GM19043 (cell line): ENCODE results near the gene PIK3R5.

ENCODE experiments used
- ATAC-seq: cut with Tn5 transposase; IDR thresholded peaks from one replicate; pipeline ENCODE4 v1.9.1; 2021; ENCODE audit warnings: low read depth; ENCODE audit not compliant: unreplicated experiment

Gene PIK3R5

DNA sequence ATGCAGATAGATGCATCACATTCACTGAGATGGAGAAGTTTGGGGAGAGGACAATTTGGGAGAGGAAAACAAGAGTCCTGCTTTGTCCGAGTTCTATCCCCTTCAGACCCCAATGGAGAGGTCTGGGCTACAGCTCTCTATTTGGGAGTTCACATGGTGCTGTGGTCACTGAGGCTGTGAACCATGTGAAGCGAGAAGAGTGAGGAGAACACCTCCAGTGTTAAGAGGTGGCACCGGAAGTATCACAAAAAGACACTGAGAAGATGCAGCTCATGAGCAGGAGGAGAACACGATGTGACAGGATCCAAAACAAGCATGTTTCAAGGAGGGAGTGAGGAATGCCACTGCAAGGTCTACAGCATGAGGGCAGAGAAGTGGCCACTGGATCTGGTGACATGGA is 39.7 kb downstream of the PIK3R5 start:
- ATAC-seq: no peak

- no peak for ATAC-seq
These were observed 40.4 kb downstream of the PIK3R5 start for GRCh38 chr17:8925141-8925540.

- ATAC-seq: peak; percentile 75
These were observed 40.9 kb downstream of the PIK3R5 start for GRCh38 chr17:8924595-8924994.

- no peak for ATAC-seq
These were observed 41.7 kb downstream of the PIK3R5 start for GRCh38 chr17:8923762-8924161.

GRCh38 chr17:8922928-8923327 is 42.6 kb downstream of the PIK3R5 start:
- ATAC-seq: no peak

DNA sequence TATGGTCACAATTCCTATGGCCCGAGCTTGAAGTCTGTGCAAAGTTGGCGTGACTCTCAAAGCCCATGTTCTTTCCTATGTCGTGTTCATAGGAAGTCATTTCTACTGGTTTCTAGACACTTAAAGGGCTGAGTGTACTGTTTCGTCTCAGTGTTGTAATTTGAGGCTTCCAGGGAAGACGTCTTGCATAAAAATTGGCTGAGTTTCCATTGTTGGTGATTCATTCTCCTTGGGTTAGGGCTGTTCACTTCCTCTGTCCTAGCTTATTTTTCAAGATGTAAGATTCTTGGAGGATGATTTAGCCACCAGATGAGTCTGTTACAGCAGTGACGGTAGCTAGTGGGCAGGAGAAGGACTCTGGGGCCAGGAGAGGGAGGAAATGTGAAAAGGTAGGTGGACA is 43.1 kb downstream of the PIK3R5 start:
- ATAC-seq: no peak

GRCh38 chr17:8921147-8921546 is 44.4 kb downstream of the PIK3R5 start:
- no peak for ATAC-seq

- ATAC-seq: no peak
These were observed 46.6 kb downstream of the PIK3R5 start for GRCh38 chr17:8918807-8919465.

DNA sequence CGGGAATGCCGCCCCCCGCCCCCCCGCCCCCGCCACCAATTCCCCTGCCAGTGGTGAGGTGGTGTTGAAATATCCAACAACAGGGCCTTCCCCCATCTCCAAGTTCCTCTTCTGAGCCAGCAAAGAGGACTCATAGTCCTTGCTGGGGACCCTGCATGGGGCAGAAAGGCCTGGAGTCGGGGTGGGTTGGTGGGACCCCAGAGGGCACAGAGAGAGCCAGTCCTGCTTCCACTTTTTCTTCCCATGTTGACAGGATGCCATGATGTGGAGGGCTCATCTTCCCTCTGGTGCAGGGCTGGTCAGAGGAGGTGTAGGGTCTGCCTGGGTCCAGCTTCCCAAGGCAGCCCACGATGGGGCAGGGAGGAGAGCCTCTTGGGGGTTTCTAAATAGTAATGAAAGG is 49.0 kb downstream of the PIK3R5 start:
- no peak for ATAC-seq

GRCh38 chr17:8914554-8914953 is 51.0 kb downstream of the PIK3R5 start:
- ATAC-seq: no peak

DNA sequence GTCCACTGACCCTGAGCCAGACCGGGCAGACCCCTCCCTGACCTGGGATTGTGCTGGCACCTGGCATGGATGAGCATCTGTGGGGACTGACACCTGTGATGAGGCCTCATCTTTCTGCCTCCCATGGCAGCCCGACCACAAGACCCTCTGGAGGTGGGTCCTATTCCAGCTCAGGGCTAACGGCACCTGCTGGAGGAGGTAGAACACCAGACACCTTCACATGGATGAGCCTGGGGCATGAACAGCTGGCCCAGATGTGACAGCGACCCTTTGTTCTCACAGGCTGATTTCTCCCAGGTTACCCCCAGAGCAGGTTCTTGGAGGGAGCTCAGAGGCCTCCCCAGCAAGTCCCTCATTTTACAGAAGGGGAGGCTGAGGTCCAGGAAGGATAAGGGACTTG is 51.6 kb downstream of the PIK3R5 start:
- ATAC-seq: no peak

- ATAC-seq: no peak
These were observed 52.4 kb downstream of the PIK3R5 start for GRCh38 chr17:8913091-8913490.

DNA sequence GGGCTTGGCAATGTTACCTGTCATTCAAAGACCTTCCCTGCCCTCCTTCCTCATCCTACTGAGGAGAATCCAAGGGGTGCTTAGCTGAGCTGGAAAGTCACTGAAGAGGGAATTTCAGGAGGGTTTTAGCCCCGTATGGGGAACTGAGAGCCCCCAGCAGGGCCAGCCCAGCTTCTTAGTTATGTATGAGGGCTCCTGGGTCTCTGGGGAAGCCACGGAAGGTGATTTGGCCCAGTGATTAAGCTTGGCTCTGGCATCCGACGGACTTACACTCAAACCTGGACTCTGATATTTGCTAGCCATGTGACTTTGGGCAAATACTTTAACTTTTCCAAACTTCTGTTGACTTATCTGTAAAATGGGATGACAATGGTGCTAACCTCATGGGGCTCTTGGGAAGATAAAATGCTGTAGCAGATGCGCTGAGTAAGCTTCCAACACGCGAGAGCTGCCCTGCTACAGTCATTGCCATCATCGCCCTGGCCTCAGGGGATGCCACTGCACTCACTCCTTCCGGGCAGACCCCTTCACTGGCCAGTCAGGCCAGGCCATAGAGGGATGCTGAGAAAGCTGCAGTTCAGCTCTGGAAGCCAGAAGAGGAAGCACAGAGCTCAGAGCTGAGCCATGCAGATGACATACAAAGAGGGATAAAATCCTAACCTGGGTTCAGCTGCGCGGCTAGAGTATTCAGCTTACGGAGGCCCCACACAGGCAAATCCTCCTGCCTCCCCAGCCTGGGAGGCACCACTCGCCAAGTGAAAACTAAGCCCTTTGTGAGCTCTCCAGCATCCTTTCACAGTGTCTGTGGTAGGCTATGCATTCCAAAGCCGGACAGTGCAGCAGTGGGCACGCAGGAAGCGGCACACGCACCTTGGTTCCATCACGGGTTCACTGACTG is 53.2 kb downstream of the PIK3R5 start:
- no peak for ATAC-seq

- no peak for ATAC-seq
These were observed 54.4 kb downstream of the PIK3R5 start for GRCh38 chr17:8910969-8911604.

DNA sequence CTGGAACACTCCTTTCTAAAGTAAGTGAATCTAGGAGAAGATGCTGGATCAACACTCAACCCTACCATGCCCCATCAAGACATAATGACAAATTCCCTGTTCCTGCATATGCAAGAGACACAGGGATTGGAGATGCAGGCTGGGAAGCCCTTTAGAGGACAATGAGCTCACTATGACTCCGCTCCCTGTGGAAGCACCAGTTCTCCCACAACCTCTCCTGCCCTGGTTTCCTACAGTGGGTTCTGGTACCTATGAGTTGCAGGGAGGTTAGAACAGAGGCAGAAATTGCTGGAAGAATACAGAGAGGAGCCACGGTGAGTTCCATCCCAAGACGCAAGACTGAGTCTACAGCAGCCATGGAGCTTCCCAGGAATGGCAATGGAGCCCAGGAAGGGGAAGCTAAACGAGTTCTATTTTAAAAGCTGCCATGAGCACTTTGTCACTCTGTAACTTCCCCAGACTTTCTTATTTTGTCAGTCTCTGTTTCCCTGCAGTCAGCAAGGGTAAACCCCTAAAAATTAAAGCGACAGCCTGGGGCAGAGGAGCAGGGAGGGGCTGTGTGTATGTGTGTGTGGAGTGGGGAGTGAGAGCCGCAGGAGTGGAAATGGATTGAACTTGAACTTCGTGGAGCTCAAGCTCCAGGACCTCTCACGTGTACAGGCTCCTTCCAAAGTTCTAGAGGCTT is 55.8 kb downstream of the PIK3R5 start:
- no peak for ATAC-seq

GRCh38 chr17:8905331-8905730 is 60.2 kb downstream of the PIK3R5 start:
- ATAC-seq: no peak

DNA sequence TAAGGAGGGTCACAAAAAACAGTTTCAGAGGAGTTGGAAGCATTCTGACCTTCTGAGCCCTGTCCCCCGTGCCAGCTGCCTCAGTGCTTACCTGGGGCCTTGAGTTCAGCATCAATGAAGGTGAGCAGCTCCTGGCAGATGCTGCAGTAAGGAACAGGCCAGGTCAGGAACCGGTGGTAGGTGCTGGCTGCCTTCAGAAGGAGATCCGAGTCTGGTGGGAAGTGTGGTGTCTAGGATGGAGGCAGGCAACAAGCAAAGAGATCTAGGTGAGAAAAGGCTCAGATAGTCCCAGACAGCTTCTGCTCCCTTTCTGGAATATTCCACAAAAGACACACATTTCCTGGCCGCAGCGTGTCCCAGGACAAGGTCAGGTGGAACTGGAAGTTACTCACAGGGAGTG is 60.8 kb downstream of the PIK3R5 start:
- ATAC-seq: no peak

GRCh38 chr17:8904201-8904600 is 61.3 kb downstream of the PIK3R5 start:
- ATAC-seq: no peak

DNA sequence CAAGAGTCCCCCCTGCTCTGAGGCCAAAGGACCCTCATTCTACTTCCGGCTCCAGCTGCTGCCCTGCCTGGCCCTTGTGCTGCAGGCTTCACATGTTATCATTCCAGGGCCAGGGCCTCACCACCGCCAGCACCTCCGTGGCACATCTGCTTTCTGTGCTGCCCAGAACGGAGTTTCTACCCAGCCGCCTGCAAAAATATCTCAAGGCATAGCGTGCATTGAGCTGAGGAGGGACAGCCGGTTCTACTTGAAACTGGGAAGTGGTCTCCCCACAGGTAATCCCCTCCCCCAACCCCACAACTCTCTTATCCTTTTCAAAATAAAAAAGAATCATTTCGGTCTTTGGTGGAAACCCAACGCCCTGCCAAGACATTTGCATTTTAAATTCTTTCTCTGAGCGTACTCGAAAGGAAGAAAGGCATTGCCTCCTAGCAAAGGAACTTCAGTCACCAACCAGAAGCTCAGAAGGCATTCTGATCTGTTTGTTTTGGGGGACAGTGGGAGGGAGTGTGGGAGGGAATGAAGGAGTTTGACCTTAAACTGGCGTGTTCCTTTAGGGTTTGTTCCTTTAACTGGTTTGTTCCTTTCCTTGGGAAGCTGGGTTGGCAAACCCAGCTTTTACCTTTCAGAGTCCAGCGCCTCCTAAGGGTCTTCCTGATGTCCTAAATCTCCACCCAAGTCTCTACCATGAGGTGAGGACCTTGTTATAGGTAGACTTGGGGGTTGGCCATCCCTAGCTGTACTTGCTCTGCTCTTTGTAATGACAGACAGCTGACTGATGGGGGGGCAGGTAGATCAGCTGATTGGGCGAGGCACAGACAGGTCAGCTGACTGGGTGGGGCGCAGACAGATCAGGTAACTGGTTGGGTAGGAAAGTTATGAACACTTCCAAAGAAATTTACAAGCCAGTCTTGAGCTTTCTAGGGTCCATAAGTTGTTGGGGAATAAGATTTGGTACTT is 64.6 kb downstream of the PIK3R5 start:
- ATAC-seq: no peak

DNA sequence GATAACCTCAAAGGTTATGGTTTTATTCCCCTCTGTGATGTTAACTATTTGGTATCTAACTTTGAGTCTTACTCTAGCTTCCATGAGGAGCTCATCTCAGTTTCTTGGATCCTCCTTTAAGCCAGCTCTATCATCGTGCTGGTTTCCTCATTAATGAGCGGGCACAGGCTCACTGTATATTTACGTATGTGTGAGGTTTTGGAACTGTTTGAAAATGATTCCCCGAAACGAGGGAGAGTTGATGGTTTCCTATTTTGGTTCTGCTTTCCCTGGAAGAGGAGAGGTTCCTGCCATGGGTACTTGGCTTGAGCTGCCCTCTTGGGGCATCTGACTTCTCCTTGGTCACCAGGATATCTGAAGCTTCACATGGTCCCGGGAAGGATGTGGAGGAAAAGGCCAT is 65.3 kb downstream of the PIK3R5 start:
- ATAC-seq: no peak
